ENCODE results near the gene SKP2. TPM values are rescaled to one million over a fixed set of nuclear protein-coding genes. Genes with fewer than 3 reads are reported as not detected.

Gene SKP2
- total RNA-seq, 2 donors from 2014 or later: 3.7 to 5.0 TPM

GRCh38 chr5:36206913-36207312 lies 55.0 kb downstream of the SKP2 start:
- Histone ChIP-seq H3K9me3 (no peaks in the 10 kb centered on the region), H3K4me1 (peaks cover 0 to 21% of the 10 kb centered on the region in 2 donors), H3K27me3 (no peaks in the 10 kb centered on the region), H3K27ac (no peak overlapping the region), H3K36me3 (peaks cover 33% of the 10 kb centered on the region), H3K4me3 (no peak overlapping the region)
- TF ChIP-seq CTCF (IDR thresholded peaks at IDR 0.05): no peak
- no peak for DNase-seq (ENCODE audit: low spot score)

- H3K36me3 ChIP-seq: peaks cover 40% of the 10 kb centered on the region
- no peak for DNase-seq (ENCODE audit: low spot score)
- no peaks in the 10 kb centered on the region for H3K9me3 ChIP-seq
- TF ChIP-seq CTCF (IDR thresholded peaks at IDR 0.05): no peak
- no peaks in the 10 kb centered on the region for H3K27me3 ChIP-seq
- H3K4me1 ChIP-seq: peaks cover 0 to 5% of the 10 kb centered on the region in 2 donors
- H3K4me3 ChIP-seq: no peak overlapping the region
- H3K27ac ChIP-seq: no peak overlapping the region
These were observed 56.9 kb downstream of the SKP2 start for GRCh38 chr5:36208786-36209185.

- DNase-seq (ENCODE audit: low spot score): no peak
- Histone ChIP-seq H3K4me3 (no peak overlapping the region), H3K4me1 (no peaks in the 10 kb centered on the region), H3K27me3 (no peaks in the 10 kb centered on the region), H3K27ac (no peak overlapping the region), H3K36me3 (peaks cover 41% of the 10 kb centered on the region), H3K9me3 (no peaks in the 10 kb centered on the region)
- TF ChIP-seq CTCF (IDR thresholded peaks at IDR 0.05): no peak
These were observed 57.8 kb downstream of the SKP2 start for GRCh38 chr5:36209664-36210063.

- H3K27me3 ChIP-seq: no peaks in the 10 kb centered on the region
- no peak overlapping the region for H3K27ac ChIP-seq
- peaks cover 57% of the 10 kb centered on the region for H3K36me3 ChIP-seq
- no peaks in the 10 kb centered on the region for H3K9me3 ChIP-seq
- no peaks in the 10 kb centered on the region for H3K4me1 ChIP-seq
- DNase-seq (ENCODE audit: low spot score): no peak
- no peak for TF ChIP-seq CTCF (IDR thresholded peaks at IDR 0.05)
- H3K4me3 ChIP-seq: no peak overlapping the region
These were observed 62.5 kb downstream of the SKP2 start for GRCh38 chr5:36214436-36214835.

GRCh38 chr5:36215910-36216309 lies 64.0 kb downstream of the SKP2 start:
- H3K27me3 ChIP-seq: no peaks in the 10 kb centered on the region
- H3K27ac ChIP-seq: no peak overlapping the region
- no peak overlapping the region for H3K4me3 ChIP-seq
- TF ChIP-seq CTCF (IDR thresholded peaks at IDR 0.05): no peak
- H3K4me1 ChIP-seq: no peaks in the 10 kb centered on the region
- H3K36me3 ChIP-seq: peaks cover 57% of the 10 kb centered on the region
- no peak for DNase-seq (ENCODE audit: low spot score)
- no peaks in the 10 kb centered on the region for H3K9me3 ChIP-seq

GRCh38 chr5:36217567-36217966 lies 65.7 kb downstream of the SKP2 start:
- H3K4me1 ChIP-seq: no peaks in the 10 kb centered on the region
- H3K27me3 ChIP-seq: no peaks in the 10 kb centered on the region
- H3K27ac ChIP-seq: no peak overlapping the region
- H3K9me3 ChIP-seq: no peaks in the 10 kb centered on the region
- no peak for TF ChIP-seq CTCF (IDR thresholded peaks at IDR 0.05)
- H3K4me3 ChIP-seq: no peak overlapping the region
- no peak for DNase-seq (ENCODE audit: low spot score)
- peaks cover 51% of the 10 kb centered on the region for H3K36me3 ChIP-seq

Data from right atrium auricular region (tissue), 2 donors.